HG02970 (cell line): ENCODE data around the gene D2HGDH.
"Not testable (repeated sequence)": the region's sequence is repeated elsewhere in the genome, so short reads cannot be mapped to it uniquely, and the experiment has no call there.

Experiments
- ATAC-seq: cut with Tn5 transposase; IDR thresholded peaks from one replicate; pipeline ENCODE4 v1.9.1; 2021; ENCODE audit warnings: mild to moderate bottlenecking, moderate library complexity, moderate number of reproducible peaks; ENCODE audit not compliant: unreplicated experiment, low FRiP score

The D2HGDH gene

DNA sequence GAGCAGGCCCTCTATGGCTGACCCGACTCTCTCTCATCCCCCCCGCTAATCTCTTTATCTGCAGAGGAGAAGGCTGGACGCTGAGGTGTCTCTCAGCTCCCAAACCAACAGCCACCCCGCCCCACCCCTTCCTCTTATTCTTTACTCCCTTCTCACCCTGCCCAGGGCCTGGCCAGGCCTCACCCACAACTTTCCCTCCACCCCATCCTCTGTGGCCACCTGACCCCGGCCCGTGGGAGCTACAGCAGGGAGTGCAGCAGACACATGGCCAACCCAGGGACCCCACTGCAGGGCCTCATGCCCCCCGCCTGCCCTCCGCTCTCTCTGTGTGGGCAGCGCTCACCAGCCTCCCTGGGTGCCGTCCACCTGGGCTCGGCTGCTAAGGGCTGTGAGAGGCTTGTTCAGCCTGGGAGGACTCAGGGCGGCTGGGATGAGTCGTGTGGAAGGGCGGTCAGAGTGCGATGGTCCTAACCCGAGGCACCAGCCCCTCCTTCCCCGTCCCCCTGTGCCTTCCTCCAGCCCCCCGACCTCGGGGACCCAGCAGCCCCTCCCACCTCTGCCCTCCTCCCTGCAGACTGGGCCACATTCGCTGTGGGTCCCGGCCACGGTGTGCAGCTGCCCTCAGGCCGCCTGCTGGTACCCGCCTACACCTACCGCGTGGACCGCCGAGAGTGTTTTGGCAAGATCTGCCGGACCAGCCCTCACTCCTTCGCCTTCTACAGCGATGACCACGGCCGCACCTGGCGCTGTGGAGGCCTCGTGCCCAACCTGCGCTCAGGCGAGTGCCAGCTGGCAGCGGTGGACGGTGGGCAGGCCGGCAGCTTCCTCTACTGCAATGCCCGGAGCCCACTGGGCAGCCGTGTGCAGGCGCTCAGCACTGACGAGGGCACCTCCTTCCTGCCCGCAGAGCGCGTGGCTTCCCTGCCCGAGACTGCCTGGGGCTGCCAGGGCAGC is 81.3 kb downstream of the D2HGDH start:
- ATAC-seq: no peak

DNA sequence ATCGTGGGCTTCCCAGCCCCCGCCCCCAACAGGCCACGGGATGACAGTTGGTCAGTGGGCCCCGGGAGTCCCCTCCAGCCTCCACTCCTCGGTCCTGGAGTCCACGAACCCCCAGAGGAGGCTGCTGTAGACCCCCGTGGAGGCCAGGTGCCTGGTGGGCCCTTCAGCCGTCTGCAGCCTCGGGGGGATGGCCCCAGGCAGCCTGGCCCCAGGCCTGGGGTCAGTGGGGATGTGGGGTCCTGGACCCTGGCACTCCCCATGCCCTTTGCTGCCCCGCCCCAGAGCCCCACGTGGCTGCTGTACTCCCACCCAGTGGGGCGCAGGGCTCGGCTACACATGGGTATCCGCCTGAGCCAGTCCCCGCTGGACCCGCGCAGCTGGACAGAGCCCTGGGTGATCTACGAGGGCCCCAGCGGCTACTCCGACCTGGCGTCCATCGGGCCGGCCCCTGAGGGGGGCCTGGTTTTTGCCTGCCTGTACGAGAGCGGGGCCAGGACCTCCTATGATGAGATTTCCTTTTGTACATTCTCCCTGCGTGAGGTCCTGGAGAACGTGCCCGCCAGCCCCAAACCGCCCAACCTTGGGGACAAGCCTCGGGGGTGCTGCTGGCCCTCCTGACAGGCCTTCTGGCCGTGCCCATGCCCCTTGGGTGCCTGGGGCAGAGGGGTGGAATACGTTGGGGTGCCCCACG is 82.1 kb downstream of the D2HGDH start:
- no peak for ATAC-seq

DNA sequence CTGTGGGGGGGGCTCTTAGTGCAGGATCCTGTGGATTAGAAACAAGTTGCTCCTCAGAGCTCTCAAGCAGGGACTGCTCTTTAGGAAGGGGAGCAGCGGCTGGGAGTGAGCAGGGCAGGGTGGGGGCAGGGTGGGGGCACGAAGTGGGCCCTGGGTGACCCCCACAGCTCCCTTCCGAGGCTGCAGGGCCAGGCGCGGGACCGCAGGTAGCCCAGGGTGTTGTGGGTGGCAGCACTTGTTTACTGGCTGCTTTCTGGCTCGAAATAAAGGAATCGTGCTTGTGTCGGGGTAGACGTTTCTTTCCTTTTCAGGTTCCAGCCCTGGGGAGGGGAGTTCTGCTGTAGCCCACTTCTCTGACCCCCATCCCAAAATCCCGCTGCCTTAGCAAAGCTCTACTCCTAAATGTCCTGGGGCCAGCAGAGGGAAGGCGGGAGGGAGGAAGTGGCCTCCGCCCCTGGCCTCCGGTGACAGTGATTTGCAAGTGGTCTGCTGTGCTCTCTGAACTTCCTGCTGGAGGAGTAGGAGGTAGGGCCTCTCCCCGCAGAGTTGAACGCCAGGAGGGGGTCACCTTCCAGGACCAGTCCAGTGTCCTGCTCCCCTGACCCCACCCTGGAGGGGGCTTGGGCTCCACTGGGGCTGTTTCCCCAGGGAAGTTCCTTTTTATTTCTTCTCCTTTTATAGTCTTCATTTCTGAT is 82.8 kb downstream of the D2HGDH start:
- ATAC-seq: no peak

DNA sequence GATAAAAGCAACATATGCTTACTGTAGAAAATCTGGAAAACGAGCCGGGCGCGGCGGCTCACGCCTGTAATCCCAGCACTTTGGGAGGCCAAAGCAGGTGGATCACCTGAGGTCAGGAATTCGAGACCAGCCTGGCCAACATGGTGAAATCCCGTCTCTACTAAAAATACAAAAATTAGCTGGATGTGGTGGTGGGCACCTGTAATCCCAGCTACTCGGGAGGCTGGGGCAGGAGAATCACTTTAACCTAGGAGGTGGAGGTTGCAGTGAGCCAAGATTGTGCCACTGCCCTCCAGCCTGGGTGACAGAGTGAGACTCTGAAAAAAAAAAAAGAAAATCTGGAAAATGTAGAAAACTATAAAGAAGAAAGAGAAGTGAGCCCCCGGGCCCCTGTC is 83.4 kb downstream of the D2HGDH start:
- not testable (repeated sequence) for ATAC-seq
